Renal pelvis (tissue), 4 donors: Measurements from ENCODE around the gene SHC2. TPM values are rescaled to one million over a fixed set of nuclear protein-coding genes. Genes with fewer than 3 reads are reported as not detected.

Experiments used
- DNase-seq: peaks from one replicate; pipeline ENCODE4 v3.0.0-alpha.2; 2013
- polyA plus RNA-seq, 3 donors: library from polyadenylated mRNA; unstranded; fragments of 120-200 nt; gene quantifications; one replicate each; pipeline ENCODE4 v1.2.1, GENCODE V29; 2013; ENCODE audit not compliant: insufficient read length in 3 of 3

Gene SHC2
- polyA plus RNA-seq, 3 donors: 30.2 to 57.5 (median 36.2) TPM

- DNase-seq: no peak
Measured at GRCh38 chr19:376111-376470, 84.7 kb downstream of the SHC2 start.

GRCh38 chr19:375395-376110 lies 85.3 kb downstream of the SHC2 start:
- no peak for DNase-seq

- no peak for DNase-seq
Measured at GRCh38 chr19:374886-375235, 86.0 kb downstream of the SHC2 start.

- no peak for DNase-seq
Measured at GRCh38 chr19:374183-374885, 86.5 kb downstream of the SHC2 start.

GRCh38 chr19:373391-374182 lies 87.2 kb downstream of the SHC2 start:
- no peak for DNase-seq

GRCh38 chr19:372306-372890 lies 88.4 kb downstream of the SHC2 start:
- DNase-seq: no peak

- DNase-seq: no peak
Measured at GRCh38 chr19:371501-372168, 89.2 kb downstream of the SHC2 start.

- DNase-seq: no peak
Measured at GRCh38 chr19:370641-371330, 90.0 kb downstream of the SHC2 start.

- DNase-seq: no peak
Measured at GRCh38 chr19:369876-370275, 91.0 kb downstream of the SHC2 start.

- DNase-seq: no peak
Measured at GRCh38 chr19:369256-369655, 91.6 kb downstream of the SHC2 start.

- DNase-seq: no peak
Measured at GRCh38 chr19:368630-369024, 92.2 kb downstream of the SHC2 start.

- DNase-seq: no peak
Measured at GRCh38 chr19:367963-368629, 92.7 kb downstream of the SHC2 start.

- no peak for DNase-seq
Measured at GRCh38 chr19:367561-367960, 93.3 kb downstream of the SHC2 start.

GRCh38 chr19:366951-367350 lies 93.9 kb downstream of the SHC2 start:
- DNase-seq: no peak

Other genes starting within 250 kb of the SHC2 start
- gene PLPP2, start 169.6 kb downstream of the SHC2 start, polyA plus RNA-seq: 1 to 10 TPM; 3.2 to 4.1 (median 3.7) TPM
- gene MIER2, start 116.2 kb downstream of the SHC2 start, polyA plus RNA-seq: 10 to 100 TPM; 24.5 to 37.3 (median 32.4) TPM
- gene C2CD4C, start 51.9 kb downstream of the SHC2 start, polyA plus RNA-seq: 1 to 10 TPM; 2.0 to 4.4 (median 4.0) TPM
- gene MADCAM1, start 35.5 kb upstream of the SHC2 start, polyA plus RNA-seq: 1 to 10 TPM; 5.3 to 7.0 (median 5.7) TPM
- gene TPGS1, start 46.5 kb upstream of the SHC2 start, polyA plus RNA-seq: 10 to 100 TPM; 10.6 to 19.5 (median 14.0) TPM
- 10 to 100 TPM; 57.2 to 81.2 (median 68.3) TPM for gene CDC34, start 70.7 kb upstream of the SHC2 start, polyA plus RNA-seq
- under 1 TPM; 0.14 to 0.49 (median 0.36) TPM for gene GZMM, start 83.0 kb upstream of the SHC2 start, polyA plus RNA-seq
- gene BSG, start 111.6 kb upstream of the SHC2 start, polyA plus RNA-seq: 100 to 1,000 TPM; 474 to 595 (median 592) TPM
- under 1 TPM; 0.27 to 0.48 (median 0.30) TPM for gene HCN2, start 128.8 kb upstream of the SHC2 start, polyA plus RNA-seq
- gene POLRMT, start 172.5 kb upstream of the SHC2 start, polyA plus RNA-seq: 10 to 100 TPM; 64.7 to 78.3 (median 70.9) TPM
- 1 to 10 TPM in 1 of 3 donors, under 1 TPM in 2; 0.83 to 1.1 (median 0.91) TPM for gene FGF22, start 178.8 kb upstream of the SHC2 start, polyA plus RNA-seq
- 10 to 100 TPM; 33.8 to 35.9 (median 35.8) TPM for gene RNF126, start 202.2 kb upstream of the SHC2 start, polyA plus RNA-seq
- gene FSTL3, start 215.4 kb upstream of the SHC2 start, polyA plus RNA-seq: 10 to 100 TPM; 21.7 to 24.4 (median 23.3) TPM
- under 1 TPM in 2 of 3 donors, not detected in 1; 0.33 to 0.51 TPM for gene PRSS57, start 234.4 kb upstream of the SHC2 start, polyA plus RNA-seq
- 100 to 1,000 TPM in 2 of 3 donors, 10 to 100 TPM in 1; 89.8 to 119 (median 113) TPM for gene PALM, start 247.9 kb upstream of the SHC2 start, polyA plus RNA-seq